Sigmoid colon (tissue), 4 donors: Measurements from ENCODE around the gene TNRC18.

Experiments used
- EP300 ChIP-seq, 4 donors: sonication (generic); formaldehyde crosslinking; IDR thresholded peaks; one replicate each; pipeline ENCODE4 v1.6.1; 2017; ENCODE audit warnings: antibody characterized with exemption in 4 of 4
- TF ChIP-seq, protein P1 (sequence below), 4 experiments: fragments of 450-650 bp in 3 of 4; fragments of 200-600 bp in 1 of 4; IDR thresholded peaks; one replicate each; pipeline ENCODE4 v1.5.1; 2016 to 2019; ENCODE audit warnings: antibody characterized with exemption in 4 of 4, mild to moderate bottlenecking in 3 of 4, moderate library complexity in 2 of 4

DNA sequence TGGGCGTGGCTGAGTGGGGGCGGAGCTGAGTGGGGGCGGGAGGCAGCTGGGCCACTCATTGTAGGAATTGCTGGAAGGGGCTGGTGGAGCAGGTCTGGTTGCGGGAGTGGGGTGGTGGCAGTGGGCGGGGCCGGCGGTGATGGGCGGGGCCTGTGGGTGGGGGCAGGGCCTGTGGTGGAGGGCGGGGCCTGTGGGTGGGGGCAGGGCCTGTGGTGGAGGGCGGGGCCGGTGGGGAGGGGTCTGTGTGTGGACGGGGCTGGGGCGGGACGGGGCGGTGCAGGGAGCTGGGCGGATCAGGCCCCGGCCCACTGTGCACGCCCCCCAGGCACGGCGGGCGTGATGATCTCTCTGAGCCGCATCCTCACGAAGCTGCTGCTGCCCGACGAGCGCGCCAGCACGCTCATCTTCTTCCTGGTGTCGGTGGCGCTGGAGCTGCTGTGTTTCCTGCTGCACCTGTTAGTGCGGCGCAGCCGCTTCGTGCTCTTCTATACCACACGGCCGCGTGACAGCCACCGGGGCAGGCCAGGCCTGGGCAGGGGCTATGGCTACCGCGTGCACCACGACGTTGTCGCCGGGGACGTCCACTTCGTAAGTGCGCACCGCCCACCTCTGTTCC lies 126.9 kb downstream of the TNRC18 start:
- TF ChIP-seq, protein P1, sequence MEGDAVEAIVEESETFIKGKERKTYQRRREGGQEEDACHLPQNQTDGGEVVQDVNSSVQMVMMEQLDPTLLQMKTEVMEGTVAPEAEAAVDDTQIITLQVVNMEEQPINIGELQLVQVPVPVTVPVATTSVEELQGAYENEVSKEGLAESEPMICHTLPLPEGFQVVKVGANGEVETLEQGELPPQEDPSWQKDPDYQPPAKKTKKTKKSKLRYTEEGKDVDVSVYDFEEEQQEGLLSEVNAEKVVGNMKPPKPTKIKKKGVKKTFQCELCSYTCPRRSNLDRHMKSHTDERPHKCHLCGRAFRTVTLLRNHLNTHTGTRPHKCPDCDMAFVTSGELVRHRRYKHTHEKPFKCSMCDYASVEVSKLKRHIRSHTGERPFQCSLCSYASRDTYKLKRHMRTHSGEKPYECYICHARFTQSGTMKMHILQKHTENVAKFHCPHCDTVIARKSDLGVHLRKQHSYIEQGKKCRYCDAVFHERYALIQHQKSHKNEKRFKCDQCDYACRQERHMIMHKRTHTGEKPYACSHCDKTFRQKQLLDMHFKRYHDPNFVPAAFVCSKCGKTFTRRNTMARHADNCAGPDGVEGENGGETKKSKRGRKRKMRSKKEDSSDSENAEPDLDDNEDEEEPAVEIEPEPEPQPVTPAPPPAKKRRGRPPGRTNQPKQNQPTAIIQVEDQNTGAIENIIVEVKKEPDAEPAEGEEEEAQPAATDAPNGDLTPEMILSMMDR (IDR thresholded peaks at IDR 0.05): no peak
- no peak for TF ChIP-seq EP300 (IDR thresholded peaks at IDR 0.05)
